Suprapubic skin (tissue), 4 donors: Measurements from ENCODE around the gene TAPBP. TPM values are rescaled to one million over a fixed set of nuclear protein-coding genes. Genes with fewer than 3 reads are reported as not detected.

Source experiments
- DNase-seq, 2 donors: peaks; one replicate each; pipeline ENCODE4 v3.0.0-alpha.2; 2019; ENCODE audit warnings: low spot score in 2 of 2
- H3K27ac ChIP-seq: fragments of 200-600 bp; sonication (generic); one replicate; pipeline ENCODE4 v1.5.1; 2019
- H3K27me3 ChIP-seq: fragments of 200-600 bp; sonication (generic); one replicate; pipeline ENCODE4 v1.5.1; 2019
- H3K36me3 ChIP-seq: fragments of 200-600 bp; sonication (generic); one replicate; pipeline ENCODE4 v1.5.1; 2019
- H3K4me1 ChIP-seq: fragments of 200-600 bp; sonication (generic); one replicate; pipeline ENCODE4 v1.5.1; 2019
- H3K4me3 ChIP-seq: fragments of 200-600 bp; sonication (generic); one replicate; pipeline ENCODE4 v1.5.1; 2019; ENCODE audit warnings: mild to moderate bottlenecking
- H3K9me3 ChIP-seq: fragments of 200-600 bp; sonication (generic); one replicate; pipeline ENCODE4 v1.5.1; 2019
- CTCF ChIP-seq, 2 donors: fragments of 200-600 bp in 1 of 2; fragments of 450-650 bp in 1 of 2; sonication (generic) in 1 of 2; IDR thresholded peaks; one replicate each; pipeline ENCODE4 v1.5.1; 2016 to 2019; ENCODE audit warnings: antibody characterized with exemption in 2 of 2, mild to moderate bottlenecking in 1 of 2, moderate library complexity in 1 of 2
- EP300 ChIP-seq: sonication (generic); formaldehyde crosslinking; IDR thresholded peaks from one replicate; pipeline ENCODE4 v1.6.1; 2017; ENCODE audit warnings: antibody characterized with exemption
- POLR2A ChIP-seq, 2 donors: fragments of 450-650 bp; IDR thresholded peaks; one replicate each; pipeline ENCODE4 v1.6.1; 2017; ENCODE audit warnings: antibody characterized with exemption in 2 of 2, mild to moderate bottlenecking in 2 of 2, moderate library complexity in 2 of 2
- POLR2AphosphoS5 ChIP-seq, 3 donors: sonication (generic); formaldehyde crosslinking; IDR thresholded peaks; one replicate each; pipeline ENCODE4 v1.6.1; 2017; ENCODE audit warnings: antibody characterized with exemption in 3 of 3
- WGBS: methylation state at CpG from one replicate; pipeline ENCODE4 v1.1.5; 2018; 5-methylcytosine and 5-hydroxymethylcytosine counted together
- total RNA-seq, 4 donors: library from RNA; depleted of rRNA; stranded (reverse); fragments of >200 nt; gene quantifications; one replicate each; pipeline ENCODE4 v1.1.0, GENCODE V29; 2016

The TAPBP gene
- total RNA-seq, 4 donors from 2014 or later = 91.5 to 132 (median 108) TPM

GRCh38 chr6:33336495-33336894 is 22.6 kb upstream of the TAPBP start:
- Histone ChIP-seq H3K27ac (no peak overlapping the region), H3K4me1 (no peaks in the 10 kb centered on the region), H3K4me3 (no peak overlapping the region), H3K9me3 (no peaks in the 10 kb centered on the region), H3K27me3 (no peaks in the 10 kb centered on the region), H3K36me3 (no peaks in the 10 kb centered on the region)
- WGBS = 100% methylated on average over 1 of the region's 3 CpGs
- no peak for TF ChIP-seq POLR2AphosphoS5 (IDR thresholded peaks at IDR 0.05)
- TF ChIP-seq EP300 = no peak
- no peak for TF ChIP-seq CTCF (IDR thresholded peaks at IDR 0.05)
- TF ChIP-seq POLR2A (IDR thresholded peaks at IDR 0.05) = no peak
- no peak for DNase-seq

GRCh38 chr6:33335916-33336315 is 22.0 kb upstream of the TAPBP start:
- WGBS = 60% methylated on average over 4 of the region's 4 CpGs
- Histone ChIP-seq H3K27ac (no peak overlapping the region), H3K27me3 (no peaks in the 10 kb centered on the region), H3K4me1 (no peaks in the 10 kb centered on the region), H3K36me3 (no peaks in the 10 kb centered on the region), H3K4me3 (no peak overlapping the region), H3K9me3 (no peaks in the 10 kb centered on the region)
- TF ChIP-seq CTCF (IDR thresholded peaks at IDR 0.05) (no peak), POLR2AphosphoS5 (IDR thresholded peaks at IDR 0.05) (no peak), EP300 (no peak), POLR2A (IDR thresholded peaks at IDR 0.05) (no peak)
- DNase-seq = no peak

GRCh38 chr6:33333666-33334065 is 19.8 kb upstream of the TAPBP start:
- no peak overlapping the region for H3K4me3 ChIP-seq
- H3K9me3 ChIP-seq = no peaks in the 10 kb centered on the region
- WGBS = 82% methylated on average over 4 of the region's 4 CpGs
- H3K4me1 ChIP-seq = no peaks in the 10 kb centered on the region
- H3K36me3 ChIP-seq = no peaks in the 10 kb centered on the region
- no peaks in the 10 kb centered on the region for H3K27me3 ChIP-seq
- TF ChIP-seq POLR2A (IDR thresholded peaks at IDR 0.05) = no peak
- TF ChIP-seq POLR2AphosphoS5 (IDR thresholded peaks at IDR 0.05) = no peak
- TF ChIP-seq CTCF (IDR thresholded peaks at IDR 0.05) = no peak
- no peak for TF ChIP-seq EP300
- no peak overlapping the region for H3K27ac ChIP-seq
- no peak for DNase-seq

- DNase-seq = no peak
- no peak overlapping the region for H3K4me3 ChIP-seq
- no peaks in the 10 kb centered on the region for H3K4me1 ChIP-seq
- no peak for TF ChIP-seq POLR2AphosphoS5 (IDR thresholded peaks at IDR 0.05)
- 84% methylated on average over 10 of the region's 10 CpGs for WGBS
- H3K36me3 ChIP-seq = no peaks in the 10 kb centered on the region
- H3K27ac ChIP-seq = no peak overlapping the region
- no peaks in the 10 kb centered on the region for H3K9me3 ChIP-seq
- no peaks in the 10 kb centered on the region for H3K27me3 ChIP-seq
Measured at GRCh38 chr6:33330736-33331135, 16.9 kb upstream of the TAPBP start.

GRCh38 chr6:33329058-33329457 is 15.2 kb upstream of the TAPBP start:
- no CpG with 5 or more reads among the region's 5 CpGs for WGBS
- Histone ChIP-seq H3K4me1 (peaks cover 2% of the 10 kb centered on the region), H3K27ac (no peak overlapping the region), H3K27me3 (no peaks in the 10 kb centered on the region), H3K9me3 (no peaks in the 10 kb centered on the region), H3K36me3 (no peaks in the 10 kb centered on the region), H3K4me3 (no peak overlapping the region)
- TF ChIP-seq EP300 = no peak
- TF ChIP-seq POLR2A (IDR thresholded peaks at IDR 0.05) = no peak
- TF ChIP-seq POLR2AphosphoS5 (IDR thresholded peaks at IDR 0.05) = no peak
- no peak for TF ChIP-seq CTCF (IDR thresholded peaks at IDR 0.05)
- DNase-seq = no peak

- H3K4me3 ChIP-seq = peak overlapping the region; percentile 69
Measured at GRCh38 chr6:33324125-33324524, 10.2 kb upstream of the TAPBP start.

More at GRCh38 chr6:33324125-33324524, 10.2 kb upstream of the TAPBP start:
- Histone ChIP-seq H3K27me3 (no peaks in the 10 kb centered on the region), H3K27ac (no peak overlapping the region), H3K36me3 (peaks cover 18% of the 10 kb centered on the region), H3K4me1 (peaks cover 42% of the 10 kb centered on the region), H3K9me3 (no peaks in the 10 kb centered on the region)
- 31% methylated on average over 7 of the region's 7 CpGs for WGBS
- TF ChIP-seq CTCF (IDR thresholded peaks at IDR 0.05) (no peak), EP300 (no peak), POLR2A (IDR thresholded peaks at IDR 0.05) (no peak), POLR2AphosphoS5 (IDR thresholded peaks at IDR 0.05) (no peak)
- no peak for DNase-seq
